HepG2 (cell line): ENCODE measurements around the gene TMEM198. TPM values are rescaled to one million over a fixed set of nuclear protein-coding genes. Genes with fewer than 3 reads are reported as not detected.
A peak's percentile ranks its signal among the peaks of the same experiment; 100 is the strongest.

Source experiments
- ADNP ChIP-seq: sonication (generic); formaldehyde crosslinking; IDR thresholded peaks from 2 replicates; pipeline ENCODE4 v1.4.0; 2020; ENCODE audit warnings: missing genetic modification reagents
- AHDC1 ChIP-seq: sonication (generic); formaldehyde crosslinking; IDR thresholded peaks from 2 replicates; pipeline ENCODE4 v1.5.1; 2020; ENCODE audit warnings: mild to moderate bottlenecking, missing genetic modification reagents, borderline replicate concordance
- EZH2 ChIP-seq: conservative IDR thresholded peaks from 2 replicates; pipeline ENCODE4 v1.6.1; 2012; ENCODE audit warnings: mild to moderate bottlenecking, low read depth, low read length, moderate library complexity
- KDM1A ChIP-seq: IDR thresholded peaks from 2 replicates; pipeline ENCODE4 v1.6.1; 2016; ENCODE audit warnings: missing compliant biosample characterization
- LCORL ChIP-seq, 2 experiments: fragments of 450-650 bp in 1 of 2; sonication (generic) in 1 of 2; formaldehyde crosslinking in 1 of 2; IDR thresholded peaks; 2 replicates each; pipeline versions ENCODE4 v1.5.0 to v1.6.1; 2017 to 2020; ENCODE audit warnings: antibody characterized with exemption in 1 of 2, missing genetic modification reagents in 1 of 2
- MED13 ChIP-seq: sonication (generic); formaldehyde crosslinking; IDR thresholded peaks from 2 replicates; pipeline ENCODE4 v1.5.0; 2020; ENCODE audit warnings: missing genetic modification reagents
- NFRKB ChIP-seq: fragments of 450-650 bp; IDR thresholded peaks from 2 replicates; pipeline ENCODE4 v1.6.1; 2017
- NPAS2 ChIP-seq: sonication (generic); formaldehyde crosslinking; IDR thresholded peaks from 2 replicates; pipeline ENCODE4 v1.8.0; 2022; ENCODE audit warnings: mild to moderate bottlenecking, missing genetic modification reagents, borderline replicate concordance
- TEAD3 ChIP-seq: optimal IDR thresholded peaks from 2 replicates; pipeline ENCODE3; 2016; ENCODE audit warnings: borderline replicate concordance
- THAP8 ChIP-seq: sonication (generic); formaldehyde crosslinking; IDR thresholded peaks from 2 replicates; pipeline ENCODE4 v1.5.1; 2020; ENCODE audit warnings: missing genetic modification reagents, mild to moderate bottlenecking, borderline replicate concordance
- TOE1 ChIP-seq: sonication (generic); formaldehyde crosslinking; IDR thresholded peaks from 2 replicates; pipeline ENCODE4 v1.4.0; 2020; ENCODE audit warnings: mild to moderate bottlenecking, missing genetic modification reagents
- ZKSCAN1 ChIP-seq: fragments of 150-350 bp; IDR thresholded peaks from 2 replicates; pipeline ENCODE4 v1.6.1; 2014; ENCODE audit warnings: low read length
- ZNF337 ChIP-seq: sonication (generic); formaldehyde crosslinking; IDR thresholded peaks from 2 replicates; pipeline ENCODE4 v1.5.1; 2020; ENCODE audit warnings: missing genetic modification reagents, low read depth, mild to moderate bottlenecking, borderline replicate concordance
- ZNF430 ChIP-seq: sonication (generic); formaldehyde crosslinking; IDR thresholded peaks from 2 replicates; pipeline ENCODE4 v1.9.0; 2021; ENCODE audit warnings: mild to moderate bottlenecking, missing genetic modification reagents
- ZNF639 ChIP-seq: conservative IDR thresholded peaks from 2 replicates; pipeline ENCODE4 v1.6.1; 2018; ENCODE audit warnings: missing genetic modification reagents
- ZNF746 ChIP-seq: sonication (generic); formaldehyde crosslinking; IDR thresholded peaks from 2 replicates; pipeline ENCODE4 v1.8.0; 2022; ENCODE audit warnings: mild to moderate bottlenecking, missing genetic modification reagents
- polyA plus RNA-seq, 8 experiments: library from polyadenylated mRNA; depleted of rRNA in 3 of 8; stranded (reverse) in 7 of 8; unstranded in 1 of 8; fragments of >200 nt; fragmentation: Illumina TruSeq in 4 of 8; extraction: Trizol in 4 of 8; gene quantifications; 2 replicates each; pipeline versions ENCODE4 v1.2.1 to v1.2.3, GENCODE V29; 2011 to 2016; ENCODE audit warnings: low read depth in 4 of 8, missing spikeins in 1 of 8, mixed read lengths in 1 of 8; ENCODE audit not compliant: insufficient read depth in 1 of 8
- total RNA-seq, 5 experiments: library from RNA; depleted of rRNA; stranded (reverse); fragments of >200 nt; fragmentation: Illumina TruSeq; extraction: Trizol; gene quantifications; 2 replicates each; pipeline ENCODE4 v1.2.3, GENCODE V29; 2016; ENCODE audit warnings: low read depth in 1 of 5
- TF ChIP-seq, protein P1 (sequence below): sonication (generic); formaldehyde crosslinking; IDR thresholded peaks from 2 replicates; pipeline ENCODE4 v1.5.0; 2020; ENCODE audit warnings: mild to moderate bottlenecking, missing genetic modification reagents, borderline replicate concordance
- TF ChIP-seq, protein P2 (sequence below): sonication (generic); formaldehyde crosslinking; IDR thresholded peaks from 2 replicates; pipeline ENCODE4 v1.5.0; 2020; ENCODE audit warnings: missing genetic modification reagents, mild to moderate bottlenecking, borderline replicate concordance

Gene TMEM198
- total and polyA plus RNA-seq, 2 of the 13 experiments (the other 11 are each of a cell fraction or from before 2014, with no cell fraction given) = 17.3 to 23.5 TPM

- TF ChIP-seq KDM1A (CRISPR knock-in tag) (no peak), AHDC1 (CRISPR knock-in tag) (no peak), NFRKB (no peak), TEAD3 (CRISPR knock-in tag) (no peak), ZKSCAN1 (no peak), TOE1 (no peak), MED13 (CRISPR knock-in tag) (no peak), ZNF639 (CRISPR knock-in tag) (no peak), NPAS2 (CRISPR knock-in tag) (no peak), ADNP (CRISPR knock-in tag) (no peak), ZNF746 (CRISPR knock-in tag) (no peak), ZNF430 (CRISPR knock-in tag) (0 out of 2 replicates have a peak, but pooled peaks have one; percentile 23), THAP8 (CRISPR knock-in tag) (no peak), EZH2 (no peak), LCORL (IDR thresholded peaks at IDR 0.05) (no peak), LCORL (CRISPR knock-in tag; IDR thresholded peaks at IDR 0.05) (no peak), ZNF337 (CRISPR knock-in tag) (no peak)
- TF ChIP-seq, protein P1, sequence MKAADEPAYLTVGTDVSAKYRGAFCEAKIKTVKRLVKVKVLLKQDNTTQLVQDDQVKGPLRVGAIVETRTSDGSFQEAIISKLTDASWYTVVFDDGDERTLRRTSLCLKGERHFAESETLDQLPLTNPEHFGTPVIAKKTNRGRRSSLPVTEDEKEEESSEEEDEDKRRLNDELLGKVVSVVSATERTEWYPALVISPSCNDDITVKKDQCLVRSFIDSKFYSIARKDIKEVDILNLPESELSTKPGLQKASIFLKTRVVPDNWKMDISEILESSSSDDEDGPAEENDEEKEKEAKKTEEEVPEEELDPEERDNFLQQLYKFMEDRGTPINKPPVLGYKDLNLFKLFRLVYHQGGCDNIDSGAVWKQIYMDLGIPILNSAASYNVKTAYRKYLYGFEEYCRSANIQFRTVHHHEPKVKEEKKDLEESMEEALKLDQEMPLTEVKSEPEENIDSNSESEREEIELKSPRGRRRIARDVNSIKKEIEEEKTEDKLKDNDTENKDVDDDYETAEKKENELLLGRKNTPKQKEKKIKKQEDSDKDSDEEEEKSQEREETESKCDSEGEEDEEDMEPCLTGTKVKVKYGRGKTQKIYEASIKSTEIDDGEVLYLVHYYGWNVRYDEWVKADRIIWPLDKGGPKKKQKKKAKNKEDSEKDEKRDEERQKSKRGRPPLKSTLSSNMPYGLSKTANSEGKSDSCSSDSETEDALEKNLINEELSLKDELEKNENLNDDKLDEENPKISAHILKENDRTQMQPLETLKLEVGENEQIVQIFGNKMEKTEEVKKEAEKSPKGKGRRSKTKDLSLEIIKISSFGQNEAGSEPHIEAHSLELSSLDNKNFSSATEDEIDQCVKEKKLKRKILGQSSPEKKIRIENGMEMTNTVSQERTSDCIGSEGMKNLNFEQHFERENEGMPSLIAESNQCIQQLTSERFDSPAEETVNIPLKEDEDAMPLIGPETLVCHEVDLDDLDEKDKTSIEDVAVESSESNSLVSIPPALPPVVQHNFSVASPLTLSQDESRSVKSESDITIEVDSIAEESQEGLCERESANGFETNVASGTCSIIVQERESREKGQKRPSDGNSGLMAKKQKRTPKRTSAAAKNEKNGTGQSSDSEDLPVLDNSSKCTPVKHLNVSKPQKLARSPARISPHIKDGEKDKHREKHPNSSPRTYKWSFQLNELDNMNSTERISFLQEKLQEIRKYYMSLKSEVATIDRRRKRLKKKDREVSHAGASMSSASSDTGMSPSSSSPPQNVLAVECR = no peak
- TF ChIP-seq, protein P2, sequence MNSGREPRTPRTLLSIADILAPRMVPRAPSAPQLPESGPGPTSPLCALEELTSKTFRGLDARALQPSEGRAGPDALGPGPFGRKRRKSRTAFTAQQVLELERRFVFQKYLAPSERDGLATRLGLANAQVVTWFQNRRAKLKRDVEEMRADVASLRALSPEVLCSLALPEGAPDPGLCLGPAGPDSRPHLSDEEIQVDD (CRISPR knock-in tag) = no peak
These were observed 5.3 kb upstream of the TMEM198 start (continued) for GRCh38 chr2:219538504-219538951.
